GM12878 (cell line): ENCODE data around the gene LNPK. TPM values are rescaled to one million over a fixed set of nuclear protein-coding genes. Genes with fewer than 3 reads are reported as not detected.

ENCODE experiments used
- ATAC-seq: fragments of 200-7000 bp; cut with Tn5 transposase; 3 replicates; pipeline ENCODE4 v1.9.1; 2020; ENCODE audit warnings: mild to moderate bottlenecking, moderate library complexity
- BruUV-seq: library from RNA; stranded (reverse); fragments of 400-500 nt; replicated peaks from 2 replicates; lab custom pipeline; 2021; lab: Mats Ljungman, UMichigan
- CTCF ChIA-PET: fragments of 300-600 bp; sonication (Branson Sonifier 250); formaldehyde crosslinking; extraction: SDS; loops from one replicate; lab custom pipeline; 2021; ENCODE audit warnings: inconsistent platforms; lab: Yijun Ruan, JAX
- POLR2A ChIA-PET: fragments of 350-600 bp; formaldehyde crosslinking; extraction: SDS; loops from one replicate; lab custom pipeline; 2021; ENCODE audit warnings: inconsistent platforms; lab: Charles Lee
- RAD21 ChIA-PET: fragments of 300-600 bp; sonication (Branson Sonifier 250); formaldehyde crosslinking; loops from one replicate; lab custom pipeline; 2023; ENCODE audit warnings: antibody characterized with exemption; ENCODE audit not compliant: unreplicated experiment; lab: Charles Lee
- SMC1A ChIA-PET: fragments of 300-600 bp; sonication (Branson Sonifier 250); formaldehyde crosslinking; loops from one replicate; lab custom pipeline; 2023; ENCODE audit not compliant: unreplicated experiment, uncharacterized antibody; lab: Charles Lee
- DNase-seq: peaks from one replicate; pipeline ENCODE4 v3.0.0-alpha.2; 2011; ENCODE audit warnings: low read depth, low spot score
- FAIRE-seq: peaks from 3 replicates; lab custom pipeline; 2011; peaks lifted over from hg19 to GRCh38; lab: Jason Lieb, UNC
- H2AFZ ChIP-seq: 2 replicates; pipeline ENCODE4 v1.6.0; 2011; ENCODE audit warnings: low read depth, low read length, control low read depth; ENCODE audit not compliant: control insufficient read depth
- H3K27ac ChIP-seq: 2 replicates; pipeline ENCODE4 v1.5.1; 2011; ENCODE audit warnings: control low read depth; ENCODE audit not compliant: control insufficient read depth, insufficient read depth
- H3K27me3 ChIP-seq, 2 experiments: replicated peaks in 1 of 2; 2 replicates each; pipeline versions ENCODE4 v1.6.0 to v1.6.1; 2011; ENCODE audit warnings: low read length in 1 of 2; ENCODE audit not compliant: control insufficient read depth in 2 of 2, insufficient read depth in 2 of 2
- H3K36me3 ChIP-seq, 2 experiments: 2 replicates each; pipeline ENCODE4 v1.5.1; 2011; ENCODE audit warnings: low read length in 1 of 2; ENCODE audit not compliant: control insufficient read depth in 2 of 2, insufficient read depth in 2 of 2
- H3K4me1 ChIP-seq: 2 replicates; pipeline ENCODE4 v1.6.1; 2011; ENCODE audit warnings: mild to moderate bottlenecking, low read length, moderate library complexity, mixed read lengths; ENCODE audit not compliant: control insufficient read depth, insufficient read depth
- H3K4me2 ChIP-seq: 2 replicates; pipeline ENCODE4 v1.6.0; 2011; ENCODE audit warnings: control low read depth; ENCODE audit not compliant: control insufficient read depth, insufficient read depth
- H3K4me3 ChIP-seq: fragments of 200-600 bp; sonication (generic); 2 replicates; pipeline ENCODE4 v1.5.1; 2016
- H3K79me2 ChIP-seq: 2 replicates; pipeline ENCODE4 v1.6.0; 2011; ENCODE audit warnings: low read length; ENCODE audit not compliant: control insufficient read depth, insufficient read depth
- H3K9ac ChIP-seq: 2 replicates; pipeline ENCODE4 v1.8.0; 2011; ENCODE audit warnings: low read length, control low read depth, mixed read lengths; ENCODE audit not compliant: control insufficient read depth, insufficient read depth
- H3K9me3 ChIP-seq: replicated peaks from 3 replicates; pipeline ENCODE4 v1.5.1; 2011; ENCODE audit warnings: mild to moderate bottlenecking, low read length; ENCODE audit not compliant: control insufficient read depth, insufficient read depth
- H4K20me1 ChIP-seq: 2 replicates; pipeline ENCODE4 v1.6.0; 2011; ENCODE audit not compliant: control insufficient read depth, insufficient read depth
- ATF2 ChIP-seq: IDR thresholded peaks from 2 replicates; pipeline ENCODE4 v1.6.1; 2012; ENCODE audit warnings: low read length, inconsistent platforms
- CBX3 ChIP-seq: fragments of 200-600 bp; sonication (generic); IDR thresholded peaks from 2 replicates; pipeline ENCODE4 v1.6.1; 2016; ENCODE audit warnings: low read depth, borderline replicate concordance
- CBX5 ChIP-seq: sonication (generic); IDR thresholded peaks from 2 replicates; pipeline ENCODE4 v1.6.1; 2016; ENCODE audit warnings: low read depth, moderate library complexity, mild to moderate bottlenecking, inconsistent platforms
- CHD1 ChIP-seq: IDR thresholded peaks from 2 replicates; pipeline ENCODE4 v1.6.1; 2012; ENCODE audit warnings: low read depth, low read length, improper control_type of control experiment
- EZH2 ChIP-seq: IDR thresholded peaks from 2 replicates; pipeline ENCODE4 v1.6.1; 2012; ENCODE audit warnings: low read depth, mild to moderate bottlenecking, control low read depth, inconsistent platforms, low read length, borderline replicate concordance; ENCODE audit not compliant: control insufficient read depth
- IRF3 ChIP-seq: fragments of 450-650 bp; IDR thresholded peaks from 2 replicates; pipeline ENCODE4 v1.6.1; 2014; ENCODE audit warnings: mild to moderate bottlenecking
- KAT2A ChIP-seq: conservative IDR thresholded peaks from 2 replicates; pipeline ENCODE4 v1.6.1; 2011; ENCODE audit warnings: low read depth, low read length; ENCODE audit not compliant: control insufficient read depth
- RAD51 ChIP-seq: fragments of 450-650 bp; IDR thresholded peaks from 2 replicates; pipeline ENCODE4 v1.6.1; 2016; ENCODE audit warnings: moderate library complexity, mild to moderate bottlenecking, inconsistent platforms
- RFX5 ChIP-seq: IDR thresholded peaks from 2 replicates; pipeline ENCODE4 v1.6.1; 2011; ENCODE audit warnings: low read depth, low read length, improper control_type of control experiment
- SMAD1 ChIP-seq: fragments of 450-650 bp; IDR thresholded peaks from 2 replicates; pipeline ENCODE4 v1.6.1; 2018; ENCODE audit warnings: mild to moderate bottlenecking, low read depth; ENCODE audit not compliant: partially characterized antibody
- WGBS: methylation state at CpG from one replicate; pipeline ENCODE4 v1.1.6; 2016; ENCODE audit warnings: low lambda C conversion rate; ENCODE audit not compliant: insufficient replicate concordance, insufficient coverage; ENCODE audit errors: missing lambda C conversion rate; 5-methylcytosine and 5-hydroxymethylcytosine counted together
- in situ Hi-C: fragments of 300-500 bp; cut with MboI; formaldehyde crosslinking; loops from 9 replicates; pipeline ENCODE4 v1.14.3; 2018; ENCODE audit warnings: mixed read lengths
- intact Hi-C: fragments of 100-400 bp; cut with micrococcal nuclease; formaldehyde crosslinking; loops from one replicate; pipeline ENCODE4 v1.14.2; 2022; ENCODE audit not compliant: unreplicated experiment
- polyA plus RNA-seq, 11 experiments: library from polyadenylated mRNA; depleted of rRNA in 4 of 11; unstranded in 6 of 11; stranded (reverse) in 5 of 11; fragments of >200 nt; fragmentation: Nextera tagmentation in 4 of 11; fragmentation: Illumina TruSeq in 1 of 11; extraction: Ambion mirVana in 4 of 11; extraction: Trizol in 1 of 11; gene quantifications; 1 replicate in 1 of 11; 2 replicates in 10 of 11; pipeline versions ENCODE4 v1.2.1 to v1.2.3, GENCODE V29; 2011 to 2016; ENCODE audit warnings: inconsistent platforms in 2 of 11, missing spikeins in 2 of 11, low read depth in 1 of 11
- total RNA-seq, 4 experiments: library from RNA; depleted of rRNA in 3 of 4; stranded (reverse); fragments of >200 nt in 3 of 4; fragmentation: Illumina TruSeq in 1 of 4; extraction: Trizol in 1 of 4; gene quantifications; 2 replicates each; pipeline versions ENCODE4 v1.2.1 to v1.2.3, GENCODE V29; 2013 to 2021
- TF ChIP-seq, protein P1 (sequence below): fragments of 450-650 bp; IDR thresholded peaks from 2 replicates; pipeline ENCODE4 v1.6.1; 2018; ENCODE audit warnings: borderline replicate concordance, mild to moderate bottlenecking; ENCODE audit not compliant: partially characterized antibody

The LNPK gene
- total and polyA plus RNA-seq, 10 of the 15 experiments (the other 5 are each of a cell fraction or from before 2014, with no cell fraction given): 3.2 to 30.0 (median 15.6) TPM

GRCh38 chr2:176018708-176019107 lies 16.6 kb upstream of the LNPK start:
- in situ Hi-C loops: no loop called here
- H2AFZ ChIP-seq: no peak overlapping the region
- no peaks in the 10 kb centered on the region for H3K79me2 ChIP-seq
- H3K27ac ChIP-seq: no peak overlapping the region
- H3K4me1 ChIP-seq: no peaks in the 10 kb centered on the region
- POLR2A ChIA-PET: no interaction called here
- no peaks in the 10 kb centered on the region for H3K36me3 ChIP-seq
- no peak overlapping the region for H3K4me2 ChIP-seq
- RAD21 ChIA-PET: no interaction called here
- no peaks in the 10 kb centered on the region; a peak in 1 of 4 replicates for H3K27me3 ChIP-seq
- no peaks in the 10 kb centered on the region for H4K20me1 ChIP-seq
- SMC1A ChIA-PET: no interaction called here
- H3K4me3 ChIP-seq: no peak overlapping the region
- no peak for ATAC-seq
- CTCF ChIA-PET: no interaction called here
- WGBS: 50% methylated on average over 1 of the region's 1 CpG
- BruUV-seq: no TSS peak
- TF ChIP-seq SMAD1 (no peak), EZH2 (no peak), KAT2A (no peak), CHD1 (no peak), RAD51 (no peak), CBX5 (no peak), IRF3 (no peak), RFX5 (no peak), ATF2 (no peak), CBX3 (no peak)
- TF ChIP-seq, protein P1, sequence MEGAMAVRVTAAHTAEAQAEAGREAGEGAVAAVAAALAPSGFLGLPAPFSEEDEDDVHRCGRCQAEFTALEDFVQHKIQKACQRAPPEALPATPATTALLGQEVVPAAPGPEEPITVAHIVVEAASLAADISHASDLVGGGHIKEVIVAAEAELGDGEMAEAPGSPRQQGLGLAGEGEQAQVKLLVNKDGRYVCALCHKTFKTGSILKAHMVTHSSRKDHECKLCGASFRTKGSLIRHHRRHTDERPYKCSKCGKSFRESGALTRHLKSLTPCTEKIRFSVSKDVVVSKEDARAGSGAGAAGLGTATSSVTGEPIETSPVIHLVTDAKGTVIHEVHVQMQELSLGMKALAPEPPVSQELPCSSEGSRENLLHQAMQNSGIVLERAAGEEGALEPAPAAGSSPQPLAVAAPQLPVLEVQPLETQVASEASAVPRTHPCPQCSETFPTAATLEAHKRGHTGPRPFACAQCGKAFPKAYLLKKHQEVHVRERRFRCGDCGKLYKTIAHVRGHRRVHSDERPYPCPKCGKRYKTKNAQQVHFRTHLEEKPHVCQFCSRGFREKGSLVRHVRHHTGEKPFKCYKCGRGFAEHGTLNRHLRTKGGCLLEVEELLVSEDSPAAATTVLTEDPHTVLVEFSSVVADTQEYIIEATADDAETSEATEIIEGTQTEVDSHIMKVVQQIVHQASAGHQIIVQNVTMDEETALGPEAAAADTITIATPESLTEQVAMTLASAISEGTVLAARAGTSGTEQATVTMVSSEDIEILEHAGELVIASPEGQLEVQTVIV: no peak
- TF ChIP-seq, all 136 proteins: peak for 0
- DNase-seq (no peak), FAIRE-seq (no peak)
- Histone ChIP-seq H3K9me3 (no peaks in the 10 kb centered on the region), H3K9ac (no peak overlapping the region)
- intact Hi-C loops: no loop called here
